Uterus (tissue), 2 donors: ENCODE data around the gene CPTP.

Experiments used
- CTCF ChIP-seq, 4 experiments: fragments of 200-600 bp in 2 of 4; fragments of 450-650 bp in 2 of 4; sonication (generic) in 2 of 4; IDR thresholded peaks; one replicate each; pipeline ENCODE4 v1.5.1; 2016 to 2019; ENCODE audit warnings: antibody characterized with exemption in 4 of 4, mild to moderate bottlenecking in 2 of 4, moderate library complexity in 1 of 4
- POLR2A ChIP-seq, 2 donors: fragments of 450-650 bp; IDR thresholded peaks; one replicate each; pipeline ENCODE4 v1.6.1; 2016; ENCODE audit warnings: antibody characterized with exemption in 2 of 2, mild to moderate bottlenecking in 1 of 2, moderate library complexity in 1 of 2

GRCh38 chr1:1374589-1374928 lies 50.0 kb downstream of the CPTP start:
- TF ChIP-seq CTCF (IDR thresholded peaks at IDR 0.05) (no peak), POLR2A (IDR thresholded peaks at IDR 0.05) (no peak)
